Activated CD8-positive, alpha-beta memory T cell treated with anti-CD3 and anti-CD28 coated beads, Interleukin-2, amount 50 U/mL, for 1 hour (primary cell): ENCODE measurements around the gene SEZ6.
A peak's percentile ranks its signal among the peaks of the same experiment; 100 is the strongest.
"Not testable (repeated sequence)": the region's sequence is repeated elsewhere in the genome, so short reads cannot be mapped to it uniquely, and the experiment has no call there.

Source experiments
- DNase-seq: peaks from one replicate; pipeline ENCODE4 v3.0.0-alpha.2; 2020; ENCODE audit errors: extremely low read depth

The SEZ6 gene

GRCh38 chr17:28937044-28937729 lies 68.6 kb downstream of the SEZ6 start:
- no peak for DNase-seq

GRCh38 chr17:28935744-28936460 lies 69.9 kb downstream of the SEZ6 start:
- DNase-seq, result no peak

GRCh38 chr17:28934508-28934907 lies 71.3 kb downstream of the SEZ6 start:
- not testable (repeated sequence) for DNase-seq

- no peak for DNase-seq
Measured at GRCh38 chr17:28929787-28930186, 76.0 kb downstream of the SEZ6 start.

DNA sequence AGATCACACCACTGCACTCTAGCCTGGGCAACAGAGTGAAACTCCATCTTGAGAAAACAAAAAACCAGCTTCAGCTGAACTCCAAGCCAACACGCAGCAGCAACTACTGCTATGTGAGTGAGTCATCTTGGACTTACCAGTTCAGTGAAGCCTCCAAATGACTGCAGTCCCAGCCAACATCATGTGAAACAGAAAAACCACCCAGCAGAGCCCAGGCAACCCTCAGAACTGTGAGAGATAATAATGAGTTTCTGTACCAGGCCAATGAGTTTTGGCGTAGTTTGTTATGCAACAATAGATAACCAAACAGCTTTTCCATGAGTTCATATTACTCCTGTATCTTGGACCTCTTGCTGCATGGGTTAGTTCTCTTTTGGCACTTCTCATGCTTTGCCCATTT lies 77.8 kb downstream of the SEZ6 start:
- no peak for DNase-seq

- no peak for DNase-seq
Measured at GRCh38 chr17:28926786-28927185, 79.0 kb downstream of the SEZ6 start.

DNA sequence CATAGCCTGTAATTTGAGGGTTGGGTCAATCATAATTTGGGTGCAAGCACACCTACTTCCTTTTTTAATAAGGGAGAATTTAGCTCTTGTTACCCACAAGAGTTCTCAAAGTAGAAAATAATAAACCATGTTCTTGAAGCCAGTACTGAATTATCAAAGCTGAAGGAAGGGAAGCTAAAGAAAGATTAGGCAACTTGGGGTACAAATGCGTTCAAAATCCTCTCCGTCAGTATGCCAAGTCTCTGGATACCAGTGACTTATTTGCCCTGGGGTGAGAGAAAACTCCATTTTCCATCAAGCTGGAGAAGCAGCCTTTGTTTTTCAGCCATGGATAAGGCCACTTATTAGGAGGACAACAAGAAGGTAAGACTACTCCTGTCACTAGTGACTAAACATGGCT lies 79.5 kb downstream of the SEZ6 start:
- DNase-seq, result no peak

DNA sequence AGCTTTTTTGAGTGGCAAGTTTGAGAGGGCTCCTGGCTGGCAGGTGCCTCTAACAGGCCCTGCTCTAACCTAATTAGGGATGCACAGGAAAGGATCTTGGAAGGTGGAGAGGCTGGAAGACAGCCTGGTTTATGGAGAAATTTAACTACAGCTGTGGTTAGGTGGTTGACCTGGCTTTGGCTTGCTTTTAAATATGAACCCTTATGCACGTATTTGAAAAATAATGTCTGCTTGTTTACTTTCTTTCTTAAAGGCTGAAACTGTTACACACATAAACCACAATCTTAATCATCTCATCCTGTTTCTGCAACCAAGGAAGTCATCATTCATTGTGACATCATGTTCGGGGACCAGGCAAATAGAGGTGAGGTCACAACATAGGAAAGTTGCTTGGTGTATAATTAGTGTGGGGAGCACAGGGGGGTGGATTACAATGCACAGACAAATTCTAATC lies 79.9 kb downstream of the SEZ6 start:
- DNase-seq, result peak; percentile 57

DNA sequence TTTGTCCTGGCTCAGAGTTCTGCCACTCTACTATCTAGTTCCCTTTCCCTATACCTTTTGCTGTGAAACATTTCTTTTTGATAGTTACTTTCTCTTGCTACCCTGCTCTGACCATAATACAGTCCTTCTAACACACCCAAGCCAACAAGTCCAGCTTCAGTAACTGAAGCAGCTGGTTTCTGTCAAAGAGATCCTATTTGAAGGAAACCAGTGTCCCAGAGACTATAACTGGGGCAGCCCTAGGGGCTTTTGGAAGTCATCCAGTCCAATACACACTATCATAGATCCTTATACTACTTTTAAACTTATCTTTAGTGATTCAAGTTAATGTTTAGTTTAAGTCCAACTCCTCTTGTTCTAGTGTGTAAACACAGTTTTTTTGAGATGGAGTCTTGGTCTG lies 85.6 kb downstream of the SEZ6 start:
- DNase-seq, result no peak

- no peak for DNase-seq
Measured at GRCh38 chr17:28918295-28918694, 87.5 kb downstream of the SEZ6 start.

DNA sequence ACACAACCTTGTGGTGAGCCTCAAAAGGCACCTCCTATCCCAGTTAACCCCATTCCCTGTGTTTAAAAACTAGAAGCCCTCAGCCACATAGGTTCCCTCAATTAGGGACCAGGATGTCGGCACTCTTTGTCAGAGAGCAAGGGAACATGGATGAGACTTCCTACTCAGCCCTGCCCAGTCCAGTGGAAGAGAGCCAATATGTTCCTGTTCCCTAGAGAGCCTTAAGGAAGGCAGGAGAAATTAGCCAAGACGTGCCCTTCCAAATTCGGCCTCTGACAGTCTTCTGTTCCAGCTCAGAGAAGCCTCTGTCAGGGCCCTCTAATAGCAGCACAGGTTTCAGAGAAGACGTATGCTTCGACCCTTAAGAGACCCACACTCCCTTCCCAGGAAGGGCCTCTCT lies 88.4 kb downstream of the SEZ6 start:
- no peak for DNase-seq

DNA sequence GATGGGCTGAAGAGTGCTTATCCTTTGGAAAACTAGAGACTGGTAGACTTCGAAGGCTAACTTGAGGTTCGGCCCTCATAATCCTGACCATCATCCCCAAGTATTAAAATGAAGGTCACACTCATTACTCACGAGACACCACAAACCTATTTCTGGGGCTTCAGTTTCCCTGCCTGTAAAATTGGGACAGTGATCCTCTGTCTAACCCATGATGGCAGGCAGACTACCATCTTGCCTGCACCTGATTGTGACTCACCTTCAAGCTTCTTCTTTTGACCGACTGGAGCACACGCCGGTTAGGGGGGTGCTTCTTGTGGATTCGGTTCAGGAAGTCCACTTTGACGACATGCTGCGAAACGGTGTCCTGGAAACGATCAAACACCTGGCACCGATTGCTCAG lies 88.8 kb downstream of the SEZ6 start:
- DNase-seq, result no peak

DNA sequence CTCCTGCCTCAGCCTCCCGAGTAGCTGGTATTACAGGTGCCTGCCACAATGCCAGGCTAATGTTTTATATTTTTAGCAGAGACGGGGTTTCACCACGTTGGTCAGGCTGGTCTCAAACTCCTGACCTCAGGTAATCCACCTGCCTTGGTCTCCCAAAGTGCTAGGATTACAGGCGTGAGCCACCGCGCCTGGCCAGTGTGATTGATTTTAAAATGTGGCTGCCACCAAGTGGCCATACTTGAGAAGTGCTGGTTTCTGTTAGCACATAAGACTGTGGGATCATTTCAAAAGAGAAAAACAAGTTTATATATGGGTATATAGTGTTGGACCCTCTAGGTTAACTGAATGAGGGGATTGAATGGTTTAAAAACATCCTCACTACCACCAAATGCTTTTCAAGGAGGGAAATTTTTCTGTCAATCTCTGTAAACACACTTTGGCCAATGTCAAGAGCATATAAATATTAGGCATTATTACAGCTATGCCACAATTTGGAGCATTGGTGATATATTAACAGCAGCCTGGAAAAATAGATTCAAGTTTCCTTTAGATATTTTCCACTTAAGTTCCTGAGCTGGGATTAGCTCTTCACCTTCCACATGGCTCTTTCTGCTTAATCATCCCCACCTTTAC lies 89.4 kb downstream of the SEZ6 start:
- DNase-seq, result no peak

- no peak for DNase-seq
Measured at GRCh38 chr17:28912938-28913333, 92.9 kb downstream of the SEZ6 start.

GRCh38 chr17:28912281-28912937 lies 93.4 kb downstream of the SEZ6 start:
- DNase-seq, result no peak

- no peak for DNase-seq
Measured at GRCh38 chr17:28911411-28912045, 94.3 kb downstream of the SEZ6 start.

- DNase-seq, result no peak
Measured at GRCh38 chr17:28910534-28910933, 95.3 kb downstream of the SEZ6 start.

DNA sequence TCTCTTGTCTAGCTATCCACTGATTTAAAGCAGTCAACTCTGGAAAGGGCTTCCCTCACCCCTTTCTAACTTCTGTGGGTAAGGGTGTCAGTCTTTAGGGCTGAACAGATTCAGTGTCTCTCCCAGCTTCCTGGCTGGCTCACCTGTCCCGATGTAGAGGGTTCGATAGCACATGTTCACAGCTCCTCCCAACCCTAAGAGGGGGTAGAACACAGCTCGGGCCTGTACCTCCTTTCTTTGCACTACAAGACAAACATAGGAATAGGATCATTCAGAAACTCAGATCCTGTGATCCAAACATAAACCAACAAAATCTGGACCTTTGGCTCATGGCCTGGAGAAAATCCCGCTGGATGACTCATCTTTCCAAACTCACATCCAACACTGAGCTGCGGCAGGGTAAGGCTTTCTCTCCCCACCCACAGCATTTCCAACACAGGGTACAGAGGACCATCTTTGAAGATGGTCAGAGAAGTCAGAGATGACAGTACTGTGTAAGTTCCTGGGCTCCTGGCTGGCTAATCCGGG lies 97.1 kb downstream of the SEZ6 start:
- no peak for DNase-seq

GRCh38 chr17:28907709-28908475 lies 97.9 kb downstream of the SEZ6 start:
- no peak for DNase-seq

DNA sequence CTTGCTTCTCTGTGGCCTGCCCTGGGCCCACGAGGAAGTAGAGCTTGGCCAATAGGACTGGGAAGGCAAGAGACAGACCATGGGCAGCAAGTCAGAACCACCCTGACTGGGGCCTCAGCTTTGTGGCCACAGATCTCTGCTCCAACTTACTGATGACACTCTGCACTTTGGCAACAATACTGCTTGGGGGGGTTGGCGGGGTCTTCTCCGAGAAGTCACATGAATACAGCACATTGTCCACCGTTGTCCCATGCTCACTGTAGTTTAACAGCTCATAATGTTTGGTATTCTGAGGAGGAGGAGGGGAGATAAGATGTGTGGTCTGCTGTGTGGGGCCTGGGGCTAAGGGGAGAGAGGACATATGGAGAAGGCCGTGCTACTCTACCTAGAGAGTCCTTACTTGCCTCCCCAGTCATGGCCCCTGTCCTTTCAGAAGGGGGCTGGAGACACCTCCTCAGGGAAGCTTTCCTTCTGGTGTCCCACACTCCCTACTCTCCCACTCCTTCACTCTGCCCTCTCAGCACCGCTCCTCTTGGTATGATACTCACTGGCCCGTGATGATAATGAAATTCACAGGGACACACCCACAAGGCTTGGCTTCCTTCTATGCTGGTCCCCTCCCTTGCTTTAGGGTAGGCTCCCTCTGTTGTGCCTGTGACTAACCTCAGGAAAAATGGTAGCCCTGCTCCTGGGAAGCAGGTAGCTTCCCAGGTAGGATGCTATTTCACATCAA lies 99.0 kb downstream of the SEZ6 start:
- no peak for DNase-seq
